ENCODE data around the gene TBC1D2B. TPM values are rescaled to one million over a fixed set of nuclear protein-coding genes. Genes with fewer than 3 reads are reported as not detected.
"Not testable (repeated sequence)": the region's sequence is repeated elsewhere in the genome, so short reads cannot be mapped to it uniquely, and the experiment has no call there.

The TBC1D2B gene
- polyA plus RNA-seq, 1 donor (not counting 4 experiments of a cell fraction or from before 2014, with no cell fraction given) = 27.0 TPM

DNA sequence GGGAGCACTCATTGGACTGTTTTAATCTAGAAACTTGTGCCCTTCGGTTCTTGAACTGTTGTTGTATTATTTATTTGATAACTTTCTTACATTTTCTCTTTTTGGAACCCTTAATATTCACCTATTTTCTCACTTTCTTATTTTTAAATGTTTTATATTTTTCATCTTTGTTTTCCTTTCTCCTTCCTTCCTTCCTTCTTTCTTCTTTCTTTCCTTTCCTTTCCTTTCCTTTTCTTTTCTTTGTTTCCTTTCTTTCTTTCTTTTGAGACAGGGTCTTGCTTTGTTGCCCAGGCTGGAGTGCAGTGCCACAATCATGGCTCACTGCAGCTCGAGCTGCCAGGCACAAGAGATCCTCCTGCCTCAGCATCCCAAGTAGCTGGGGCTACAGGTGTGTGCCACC lies 108.5 kb downstream of the TBC1D2B start:
- FAIRE-seq = no peak
- TF ChIP-seq, protein P1, sequence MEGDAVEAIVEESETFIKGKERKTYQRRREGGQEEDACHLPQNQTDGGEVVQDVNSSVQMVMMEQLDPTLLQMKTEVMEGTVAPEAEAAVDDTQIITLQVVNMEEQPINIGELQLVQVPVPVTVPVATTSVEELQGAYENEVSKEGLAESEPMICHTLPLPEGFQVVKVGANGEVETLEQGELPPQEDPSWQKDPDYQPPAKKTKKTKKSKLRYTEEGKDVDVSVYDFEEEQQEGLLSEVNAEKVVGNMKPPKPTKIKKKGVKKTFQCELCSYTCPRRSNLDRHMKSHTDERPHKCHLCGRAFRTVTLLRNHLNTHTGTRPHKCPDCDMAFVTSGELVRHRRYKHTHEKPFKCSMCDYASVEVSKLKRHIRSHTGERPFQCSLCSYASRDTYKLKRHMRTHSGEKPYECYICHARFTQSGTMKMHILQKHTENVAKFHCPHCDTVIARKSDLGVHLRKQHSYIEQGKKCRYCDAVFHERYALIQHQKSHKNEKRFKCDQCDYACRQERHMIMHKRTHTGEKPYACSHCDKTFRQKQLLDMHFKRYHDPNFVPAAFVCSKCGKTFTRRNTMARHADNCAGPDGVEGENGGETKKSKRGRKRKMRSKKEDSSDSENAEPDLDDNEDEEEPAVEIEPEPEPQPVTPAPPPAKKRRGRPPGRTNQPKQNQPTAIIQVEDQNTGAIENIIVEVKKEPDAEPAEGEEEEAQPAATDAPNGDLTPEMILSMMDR (optimal IDR thresholded peaks at IDR 0.05 in 1 of 3, IDR thresholded peaks at IDR 0.05 in 1 of 3, conservative IDR thresholded peaks at IDR 0.05 in 1 of 3; ENCODE audit: extremely low read depth in 1 of 3, insufficient read depth in 2 of 3, low read length in 3 of 3) = no peak
- no peak for TF ChIP-seq EZH2 (IDR thresholded peaks at IDR 0.05; ENCODE audit: low read length)
- Histone ChIP-seq H3K9ac (ENCODE audit: control insufficient read depth, extremely low read depth, insufficient read depth, low read length) (no peak overlapping the region), H3K9me1 (ENCODE audit: control insufficient read depth, extremely low read depth, insufficient read depth, low read length) (no peaks in the 10 kb centered on the region), H3K4me2 (ENCODE audit: control insufficient read depth, extremely low read depth, insufficient read depth, low read depth, low read length) (no peak overlapping the region), H3K4me1 (ENCODE audit: control insufficient read depth, extremely low read depth, insufficient read depth, low read length) (peaks cover 2% of the 10 kb centered on the region), H3K9me3 (ENCODE audit: control insufficient read depth, low read depth, low read length) (no peaks in the 10 kb centered on the region), H3K79me2 (ENCODE audit: control insufficient read depth, insufficient read depth, low read length) (no peaks in the 10 kb centered on the region), H3K27me3 (ENCODE audit: control insufficient read depth, extremely low read depth, insufficient read depth, low read length) (no peaks in the 10 kb centered on the region), H2AFZ (ENCODE audit: control insufficient read depth, low read length) (no peak overlapping the region), H3K27ac (ENCODE audit: control insufficient read depth, insufficient read depth, low read length) (no peak overlapping the region), H3K4me3 (ENCODE audit: control insufficient read depth in 2 of 3, extremely low read depth in 1 of 3, insufficient read depth in 2 of 3, low read depth in 1 of 3, low read length in 3 of 3) (no peak overlapping the region), H3K36me3 (ENCODE audit: control insufficient read depth in 2 of 2, extremely low read depth in 1 of 2, insufficient read depth in 2 of 2, low read length in 2 of 2) (no peaks in the 10 kb centered on the region), H4K20me1 (ENCODE audit: control insufficient read depth, extremely low read depth, insufficient read depth, low read length) (no peaks in the 10 kb centered on the region)
- dilution Hi-C loops (cut with MboI; ENCODE audit: extremely low pct_ligation_motif_present, low sequenced_read_pairs) = no loop called here
- DNase-seq (ENCODE audit: low read depth, low spot score) = no peak

DNA sequence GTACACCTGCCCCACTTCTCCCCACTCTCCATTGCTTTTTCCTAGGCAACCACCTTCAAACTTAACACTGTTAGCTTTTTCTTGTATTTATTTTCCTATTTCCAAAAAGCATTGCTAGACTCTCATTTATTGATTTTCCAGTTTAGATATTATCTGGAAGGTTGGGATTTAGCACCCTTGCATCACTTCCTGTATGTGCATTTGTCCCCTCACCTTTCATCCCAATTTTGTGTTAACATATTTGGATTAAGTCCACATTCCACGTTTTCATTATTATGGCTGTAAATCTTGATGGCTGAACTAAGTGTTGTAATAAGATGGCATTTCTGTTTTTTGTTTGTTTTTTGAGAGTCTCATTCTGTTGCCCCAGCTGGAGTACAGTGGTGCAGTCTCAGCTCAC lies 109.7 kb downstream of the TBC1D2B start:
- no peaks in the 10 kb centered on the region for H3K79me2 ChIP-seq (ENCODE audit: control insufficient read depth, insufficient read depth, low read length)
- dilution Hi-C loops (cut with MboI; ENCODE audit: extremely low pct_ligation_motif_present, low sequenced_read_pairs) = no loop called here
- H3K4me3 ChIP-seq (ENCODE audit: control insufficient read depth in 2 of 3, extremely low read depth in 1 of 3, insufficient read depth in 2 of 3, low read depth in 1 of 3, low read length in 3 of 3) = no peak overlapping the region
- TF ChIP-seq, protein P1 (optimal IDR thresholded peaks at IDR 0.05 in 1 of 3, IDR thresholded peaks at IDR 0.05 in 1 of 3, conservative IDR thresholded peaks at IDR 0.05 in 1 of 3; ENCODE audit: extremely low read depth in 1 of 3, insufficient read depth in 2 of 3, low read length in 3 of 3) = no peak
- TF ChIP-seq EZH2 (IDR thresholded peaks at IDR 0.05; ENCODE audit: low read length) = no peak
- H3K9me3 ChIP-seq (ENCODE audit: control insufficient read depth, low read depth, low read length) = no peaks in the 10 kb centered on the region
- H3K9ac ChIP-seq (ENCODE audit: control insufficient read depth, extremely low read depth, insufficient read depth, low read length) = no peak overlapping the region
- H4K20me1 ChIP-seq (ENCODE audit: control insufficient read depth, extremely low read depth, insufficient read depth, low read length) = no peaks in the 10 kb centered on the region
- no peak overlapping the region for H2AFZ ChIP-seq (ENCODE audit: control insufficient read depth, low read length)
- no peak overlapping the region for H3K4me2 ChIP-seq (ENCODE audit: control insufficient read depth, extremely low read depth, insufficient read depth, low read depth, low read length)
- no peaks in the 10 kb centered on the region for H3K9me1 ChIP-seq (ENCODE audit: control insufficient read depth, extremely low read depth, insufficient read depth, low read length)
- no peak overlapping the region for H3K27ac ChIP-seq (ENCODE audit: control insufficient read depth, insufficient read depth, low read length)
- no peaks in the 10 kb centered on the region for H3K36me3 ChIP-seq (ENCODE audit: control insufficient read depth in 2 of 2, extremely low read depth in 1 of 2, insufficient read depth in 2 of 2, low read length in 2 of 2)
- FAIRE-seq (no peak), DNase-seq (ENCODE audit: low read depth, low spot score) (no peak)
- no peaks in the 10 kb centered on the region for H3K27me3 ChIP-seq (ENCODE audit: control insufficient read depth, extremely low read depth, insufficient read depth, low read length)
- H3K4me1 ChIP-seq (ENCODE audit: control insufficient read depth, extremely low read depth, insufficient read depth, low read length) = peaks cover 2% of the 10 kb centered on the region

DNA sequence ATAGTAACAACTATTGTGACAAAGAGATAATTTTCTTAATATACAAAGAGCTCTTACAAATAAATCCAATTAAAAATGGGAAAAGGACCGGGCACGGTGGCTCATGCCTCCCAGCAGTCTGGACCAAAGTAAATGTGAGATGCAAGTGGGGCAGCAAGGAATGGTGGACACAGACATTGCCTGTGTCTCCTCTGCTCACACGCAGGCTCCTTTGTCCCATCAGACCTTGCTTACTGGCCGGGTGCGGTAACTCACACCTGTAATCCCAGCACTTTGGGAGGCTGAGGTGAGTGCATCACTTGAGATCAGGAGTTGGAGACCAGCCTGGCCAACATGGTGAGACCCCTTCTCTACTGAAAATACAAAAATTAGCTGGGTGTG lies 110.3 kb downstream of the TBC1D2B start:
- dilution Hi-C loops (cut with MboI; ENCODE audit: extremely low pct_ligation_motif_present, low sequenced_read_pairs); H3K9ac ChIP-seq (ENCODE audit: control insufficient read depth, extremely low read depth, insufficient read depth, low read length): not testable (repeated sequence)

More for the DNA sequence above, 110.3 kb downstream of the TBC1D2B start:
- H4K20me1 ChIP-seq (ENCODE audit: control insufficient read depth, extremely low read depth, insufficient read depth, low read length); FAIRE-seq; H3K4me3 ChIP-seq (ENCODE audit: control insufficient read depth in 2 of 3, extremely low read depth in 1 of 3, insufficient read depth in 2 of 3, low read depth in 1 of 3, low read length in 3 of 3); H2AFZ ChIP-seq (ENCODE audit: control insufficient read depth, low read length); H3K27ac ChIP-seq (ENCODE audit: control insufficient read depth, insufficient read depth, low read length); H3K4me1 ChIP-seq (ENCODE audit: control insufficient read depth, extremely low read depth, insufficient read depth, low read length); H3K4me2 ChIP-seq (ENCODE audit: control insufficient read depth, extremely low read depth, insufficient read depth, low read depth, low read length); H3K9me3 ChIP-seq (ENCODE audit: control insufficient read depth, low read depth, low read length); H3K36me3 ChIP-seq (ENCODE audit: control insufficient read depth in 2 of 2, extremely low read depth in 1 of 2, insufficient read depth in 2 of 2, low read length in 2 of 2); DNase-seq (ENCODE audit: low read depth, low spot score); H3K79me2 ChIP-seq (ENCODE audit: control insufficient read depth, insufficient read depth, low read length); H3K27me3 ChIP-seq (ENCODE audit: control insufficient read depth, extremely low read depth, insufficient read depth, low read length); H3K9me1 ChIP-seq (ENCODE audit: control insufficient read depth, extremely low read depth, insufficient read depth, low read length): not testable (repeated sequence)

Measured in keratinocyte (primary cell).